HG02970 (cell line): Measurements from ENCODE around the gene RNF20.
"Not testable (repeated sequence)": the region's sequence is repeated elsewhere in the genome, so short reads cannot be mapped to it uniquely, and the experiment has no call there.

Experiments used
- ATAC-seq: cut with Tn5 transposase; IDR thresholded peaks from one replicate; pipeline ENCODE4 v1.9.1; 2021; ENCODE audit warnings: mild to moderate bottlenecking, moderate library complexity, moderate number of reproducible peaks; ENCODE audit not compliant: unreplicated experiment, low FRiP score

The RNF20 gene, protein sequence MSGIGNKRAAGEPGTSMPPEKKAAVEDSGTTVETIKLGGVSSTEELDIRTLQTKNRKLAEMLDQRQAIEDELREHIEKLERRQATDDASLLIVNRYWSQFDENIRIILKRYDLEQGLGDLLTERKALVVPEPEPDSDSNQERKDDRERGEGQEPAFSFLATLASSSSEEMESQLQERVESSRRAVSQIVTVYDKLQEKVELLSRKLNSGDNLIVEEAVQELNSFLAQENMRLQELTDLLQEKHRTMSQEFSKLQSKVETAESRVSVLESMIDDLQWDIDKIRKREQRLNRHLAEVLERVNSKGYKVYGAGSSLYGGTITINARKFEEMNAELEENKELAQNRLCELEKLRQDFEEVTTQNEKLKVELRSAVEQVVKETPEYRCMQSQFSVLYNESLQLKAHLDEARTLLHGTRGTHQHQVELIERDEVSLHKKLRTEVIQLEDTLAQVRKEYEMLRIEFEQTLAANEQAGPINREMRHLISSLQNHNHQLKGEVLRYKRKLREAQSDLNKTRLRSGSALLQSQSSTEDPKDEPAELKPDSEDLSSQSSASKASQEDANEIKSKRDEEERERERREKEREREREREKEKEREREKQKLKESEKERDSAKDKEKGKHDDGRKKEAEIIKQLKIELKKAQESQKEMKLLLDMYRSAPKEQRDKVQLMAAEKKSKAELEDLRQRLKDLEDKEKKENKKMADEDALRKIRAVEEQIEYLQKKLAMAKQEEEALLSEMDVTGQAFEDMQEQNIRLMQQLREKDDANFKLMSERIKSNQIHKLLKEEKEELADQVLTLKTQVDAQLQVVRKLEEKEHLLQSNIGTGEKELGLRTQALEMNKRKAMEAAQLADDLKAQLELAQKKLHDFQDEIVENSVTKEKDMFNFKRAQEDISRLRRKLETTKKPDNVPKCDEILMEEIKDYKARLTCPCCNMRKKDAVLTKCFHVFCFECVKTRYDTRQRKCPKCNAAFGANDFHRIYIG

DNA sequence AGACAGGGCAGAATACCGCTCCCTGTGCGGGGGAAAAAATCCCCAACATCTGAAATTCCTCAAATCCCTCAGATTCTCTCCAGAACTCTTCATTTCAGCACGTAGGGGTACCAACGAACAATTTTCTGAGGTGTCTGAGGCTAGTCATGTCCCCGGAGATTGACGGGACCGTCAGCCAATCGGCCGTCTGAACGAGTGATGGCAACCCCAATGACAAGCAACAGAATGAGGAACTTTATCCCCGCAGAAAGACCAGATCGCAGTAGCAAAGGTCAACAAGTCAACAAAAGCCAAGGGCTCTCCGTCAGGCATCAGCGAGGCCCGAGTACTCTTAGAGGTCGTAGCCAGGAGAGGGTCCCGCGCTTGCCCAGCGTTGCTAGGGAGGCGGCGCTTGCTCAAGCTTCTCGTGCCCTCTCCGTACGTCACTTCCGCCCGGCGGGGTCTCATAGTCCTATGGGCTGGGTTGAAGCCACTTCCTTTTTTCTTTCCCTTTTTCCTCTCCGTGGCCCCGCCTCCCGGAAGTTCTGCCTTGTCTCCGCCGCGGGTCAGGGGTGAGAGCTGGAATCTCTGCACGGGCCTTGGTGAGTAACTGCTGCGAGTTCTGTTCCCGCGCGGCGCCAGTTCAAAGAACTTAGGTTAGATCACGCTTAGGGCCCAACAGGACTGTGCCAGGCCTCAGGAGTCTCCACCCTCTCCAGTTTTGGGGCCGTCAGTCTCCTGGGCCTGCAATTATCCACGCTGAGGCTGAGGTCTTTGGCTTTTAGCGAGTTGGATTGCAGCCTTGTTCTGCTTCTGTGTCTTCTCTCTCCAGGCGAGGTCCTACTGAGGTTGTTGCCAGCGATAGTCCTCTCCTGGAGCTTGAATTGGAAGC, at the start of gene RNF20:
TSS of gene RNF20 (plus strand) at position 520 of the 871 bp plus-strand sequence. CDS start 1,571 bp downstream, outside the sequence.
- ATAC-seq, result peak; percentile 100

GRCh38 chr9:101484046-101484445, 49.6 kb upstream of the RNF20 start:
- no peak for ATAC-seq

DNA sequence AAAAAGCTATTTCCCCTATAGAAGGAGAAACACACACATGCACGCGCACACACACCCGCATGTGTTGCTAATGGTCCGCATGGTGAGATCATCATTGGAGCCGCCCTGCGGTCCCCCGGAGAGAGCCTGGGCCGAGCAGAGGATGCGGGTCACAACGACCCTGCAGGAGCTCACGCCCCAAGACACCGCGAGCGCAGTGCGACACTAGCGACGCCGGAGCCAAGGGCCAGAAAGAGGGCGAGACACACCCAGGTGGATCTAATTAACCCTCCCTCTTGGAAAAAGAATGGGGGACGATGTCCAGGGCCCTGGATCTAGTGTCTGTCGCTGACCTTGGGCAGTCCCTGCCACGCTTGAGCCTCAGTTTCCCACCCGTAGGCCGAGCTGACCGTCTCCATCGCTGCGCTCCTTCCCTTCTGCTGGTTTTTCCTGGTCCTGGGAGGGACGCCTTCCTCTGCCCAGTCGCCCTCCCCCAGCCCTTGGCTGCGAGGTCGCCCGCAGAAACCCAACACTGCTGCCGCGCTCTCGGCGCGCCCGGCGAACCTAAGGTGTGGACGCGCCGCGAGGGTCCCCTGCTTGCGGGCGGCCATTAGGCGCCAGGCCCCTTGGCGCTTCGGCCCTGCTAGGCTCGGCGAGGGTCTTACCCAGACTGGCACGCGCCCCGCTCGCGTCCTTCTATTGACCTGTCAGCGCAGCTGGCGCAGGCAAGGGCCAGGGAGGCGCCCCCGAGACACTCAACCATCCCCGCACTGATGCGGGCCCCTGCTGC, 47.5 kb upstream of the RNF20 start:
- ATAC-seq, result no peak

DNA sequence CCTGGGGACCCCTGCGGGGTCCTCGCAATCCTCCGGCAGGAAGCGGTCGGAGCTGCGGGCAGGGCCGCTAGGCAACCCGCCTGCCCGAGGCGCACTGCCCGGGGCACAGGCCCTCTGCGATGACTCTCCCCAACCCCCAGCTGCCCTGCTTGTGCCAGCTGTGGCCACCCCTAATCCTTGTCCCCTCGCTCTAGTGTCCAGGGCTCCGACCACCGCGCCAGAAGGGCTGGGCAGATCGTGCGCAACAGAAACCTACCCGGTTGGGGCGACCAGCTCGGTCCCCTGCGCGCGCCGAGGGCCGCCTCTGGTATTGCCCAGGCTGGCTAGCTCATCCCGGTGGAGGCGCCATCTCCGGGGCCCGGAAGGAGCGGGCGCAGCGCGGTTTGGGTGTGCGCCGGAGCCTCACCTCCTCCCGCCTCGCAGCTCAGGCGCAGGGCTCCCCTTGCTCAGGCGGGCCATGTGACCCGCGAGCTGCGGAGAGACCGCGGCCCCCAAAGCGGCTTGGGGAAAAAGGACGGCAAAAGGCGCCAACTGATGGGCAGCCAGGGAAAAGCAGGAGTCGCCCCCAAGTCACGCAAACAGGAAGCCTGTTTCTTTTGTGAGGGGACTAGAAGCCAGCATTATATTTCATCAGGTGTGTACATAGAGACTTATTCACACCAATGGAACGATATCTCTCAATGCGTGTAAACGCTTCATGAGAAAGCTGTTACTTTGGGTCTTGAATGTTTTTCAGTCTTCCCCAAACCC, 46.8 kb upstream of the RNF20 start:
- no peak for ATAC-seq

DNA sequence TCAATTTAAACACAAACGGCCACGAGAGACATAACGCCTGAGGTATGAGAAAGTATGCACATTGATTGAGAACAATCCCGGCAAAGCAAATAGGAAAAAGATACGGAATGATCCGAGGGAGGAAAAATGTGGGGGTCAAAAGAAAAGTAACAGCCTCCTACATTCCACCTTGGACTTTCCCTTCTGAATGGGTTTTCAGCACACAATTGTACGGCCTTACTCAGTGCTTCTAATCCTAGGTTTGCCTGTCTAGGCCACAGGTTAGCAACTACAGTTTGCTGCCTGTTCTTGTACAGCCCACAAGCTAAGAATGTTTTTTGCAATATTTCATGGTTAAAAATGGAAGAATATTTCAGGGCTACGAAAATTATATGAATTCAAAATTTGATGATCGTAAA, 46.2 kb upstream of the RNF20 start:
- no peak for ATAC-seq

DNA sequence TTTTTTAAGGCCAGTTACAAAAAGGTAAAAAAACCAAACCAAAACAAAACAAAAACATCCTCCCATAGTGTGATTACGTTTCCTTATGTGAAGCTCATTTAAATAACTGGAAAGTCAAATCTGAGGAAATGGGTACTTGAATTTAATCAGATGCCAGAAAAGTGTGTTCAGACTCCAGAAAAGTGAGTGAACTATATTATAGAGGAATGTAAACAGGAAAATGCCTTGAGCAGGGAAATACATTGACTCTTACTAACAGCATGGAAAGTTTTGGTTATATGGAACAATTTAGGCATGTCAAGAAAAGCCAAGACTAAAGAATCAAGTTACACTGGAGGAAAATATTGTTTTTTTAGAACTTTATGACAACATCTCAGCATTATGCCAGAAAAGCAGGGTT, 37.8 kb upstream of the RNF20 start:
- ATAC-seq, result no peak

GRCh38 chr9:101498323-101498722, 35.3 kb upstream of the RNF20 start:
- ATAC-seq, result no peak

DNA sequence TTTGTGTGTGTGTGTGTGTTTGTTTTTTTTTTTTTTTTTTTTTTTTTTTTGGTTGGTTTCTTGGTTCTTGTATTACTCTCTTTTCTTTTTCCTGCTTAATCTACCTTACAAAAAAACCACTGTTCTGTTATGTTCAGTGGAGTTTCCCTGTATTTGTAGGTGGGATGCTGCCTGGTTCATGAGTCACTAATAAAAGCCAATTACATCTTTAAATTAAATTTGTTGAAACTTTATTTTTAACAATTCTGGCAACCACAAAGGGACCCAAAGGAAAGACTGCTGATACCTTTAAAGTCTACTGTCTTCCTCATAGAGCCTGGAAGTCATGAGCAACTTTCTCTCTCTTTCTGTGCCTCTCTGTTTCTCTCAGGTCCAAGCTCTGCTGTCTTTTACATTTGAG, 29.5 kb upstream of the RNF20 start:
- no peak for ATAC-seq

- ATAC-seq, result no peak
These were observed 25.4 kb upstream of the RNF20 start for GRCh38 chr9:101508211-101508610.

DNA sequence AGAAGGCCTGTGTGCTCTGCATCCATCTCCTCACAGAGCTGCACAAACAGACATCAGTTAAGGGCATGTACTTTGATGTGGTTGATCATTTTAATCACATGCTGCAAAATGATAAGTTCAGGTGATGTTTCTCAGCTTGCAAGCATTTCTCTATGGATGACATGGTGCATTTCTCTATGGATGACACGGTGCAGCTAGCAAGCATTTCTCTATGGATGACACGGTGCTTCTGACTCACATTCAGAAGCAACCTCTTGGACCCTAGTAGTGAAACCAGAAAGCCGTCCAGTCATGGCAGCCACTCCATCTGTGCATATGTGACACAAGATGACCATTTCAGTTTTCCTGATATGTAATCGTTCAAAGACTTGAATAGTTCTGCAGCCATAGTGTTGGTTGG, 24.1 kb upstream of the RNF20 start:
- ATAC-seq, result no peak

GRCh38 chr9:101510459-101510858, 23.2 kb upstream of the RNF20 start:
- no peak for ATAC-seq

GRCh38 chr9:101511009-101511408, 22.6 kb upstream of the RNF20 start:
- no peak for ATAC-seq

DNA sequence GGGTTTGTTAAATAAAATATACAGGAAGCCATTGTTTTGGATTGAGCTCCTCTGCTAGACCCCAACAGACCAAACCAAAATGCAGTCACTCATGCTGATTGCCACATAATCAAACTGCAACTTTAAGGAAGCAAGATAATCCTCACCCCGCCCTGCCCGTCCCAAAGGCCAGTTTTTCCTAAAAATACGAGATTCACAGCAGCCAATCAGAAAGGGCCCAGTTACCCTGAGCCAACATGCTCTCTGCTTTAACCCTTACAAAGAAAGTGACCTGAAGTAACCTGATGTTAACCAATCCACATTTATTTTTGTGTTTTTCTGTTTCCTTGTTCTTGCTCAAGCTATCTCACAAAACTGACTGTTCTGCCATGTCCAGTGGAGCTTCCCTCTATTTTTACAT, 21.5 kb upstream of the RNF20 start:
- no peak for ATAC-seq

DNA sequence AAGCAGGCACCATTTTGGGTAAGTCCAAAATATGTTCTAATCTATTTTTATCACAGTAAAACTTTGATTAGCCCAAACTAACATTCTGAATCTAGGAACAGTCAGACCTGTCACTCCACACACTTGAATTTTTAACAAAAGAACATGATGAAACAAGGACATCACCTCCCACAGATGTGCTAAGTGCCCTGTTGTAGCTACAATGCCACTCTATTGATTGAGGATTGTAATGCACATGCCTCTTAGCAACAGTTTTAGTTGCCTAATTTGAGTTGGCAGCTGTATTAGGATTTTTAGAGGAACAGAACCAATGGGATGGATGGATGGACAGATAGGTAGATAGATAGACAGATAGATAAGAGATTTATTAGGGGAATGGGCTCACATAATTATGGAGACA, 20.3 kb upstream of the RNF20 start:
- no peak for ATAC-seq

- no peak for ATAC-seq
These were observed 19.6 kb upstream of the RNF20 start for GRCh38 chr9:101514071-101514470.

- ATAC-seq, result no peak
These were observed 17.0 kb upstream of the RNF20 start for GRCh38 chr9:101516655-101517054.

DNA sequence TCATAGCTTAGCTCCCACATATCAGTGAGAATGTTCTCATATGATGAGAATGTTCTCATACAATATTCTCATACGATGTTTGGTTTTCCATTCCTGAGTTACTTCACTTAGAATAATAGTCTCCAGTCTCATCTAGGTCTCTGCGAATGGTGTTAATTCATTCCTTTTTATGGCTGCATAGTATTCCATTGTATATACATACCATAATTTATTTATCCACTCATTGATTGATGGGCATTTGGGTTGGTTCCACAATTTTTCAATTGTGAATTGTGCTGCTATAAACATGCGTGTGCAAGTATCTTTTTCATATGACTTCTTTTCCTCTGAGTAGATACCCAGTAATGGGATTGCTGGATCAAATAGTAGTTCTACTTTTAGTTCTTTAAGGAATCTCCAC, 15.2 kb upstream of the RNF20 start:
- not testable (repeated sequence) for ATAC-seq

GRCh38 chr9:101524371-101524770, 9.3 kb upstream of the RNF20 start:
- ATAC-seq, result no peak

DNA sequence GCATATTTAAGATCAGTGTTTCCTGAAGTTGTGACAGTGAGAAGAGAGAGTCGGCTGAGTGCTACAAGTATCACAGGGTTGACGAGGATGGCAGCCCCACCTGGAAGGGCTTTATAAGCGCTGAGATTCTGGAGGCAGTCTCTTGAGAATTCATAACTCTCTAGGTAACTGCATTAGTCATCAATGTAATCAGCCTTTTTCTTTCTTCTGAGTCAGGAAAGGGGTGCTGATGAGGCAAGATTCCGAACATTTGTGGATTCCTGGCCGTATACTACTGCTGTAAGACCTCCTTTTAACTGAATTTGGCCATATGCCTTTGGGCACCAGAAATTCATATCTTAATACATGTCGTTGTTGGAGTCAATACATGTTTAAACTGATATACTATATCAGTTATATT, 6.6 kb upstream of the RNF20 start:
- ATAC-seq, result no peak
